Neural cell (in vitro differentiated cells): Measurements from ENCODE around the gene AP3B1. TPM values are rescaled to one million over a fixed set of nuclear protein-coding genes. Genes with fewer than 3 reads are reported as not detected.

Source experiments
- H2AFZ ChIP-seq: fragments of 200-600, 300-800 bp; sonication (generic), shearing (Covaris generic); 2 replicates; pipeline ENCODE4 v1.6.0; 2014; ENCODE audit warnings: low read depth, mild to moderate bottlenecking, antibody characterized with exemption, low read length, moderate library complexity
- H3F3A ChIP-seq: fragments of 200-600 bp; shearing (Covaris generic); 2 replicates; pipeline ENCODE4 v1.6.1; 2016; ENCODE audit warnings: mild to moderate bottlenecking, moderate library complexity, mixed read lengths, antibody characterized with exemption, low read length; ENCODE audit not compliant: insufficient read depth, poor library complexity, severe bottlenecking
- H3K27ac ChIP-seq: fragments of 200-600, 300-800 bp; sonication (generic), shearing (Covaris generic); 2 replicates; pipeline ENCODE4 v1.5.1; 2014; ENCODE audit warnings: mild to moderate bottlenecking, low read length, moderate library complexity
- H3K27me3 ChIP-seq: fragments of 300-800, 200-600 bp; sonication (generic), shearing (Covaris generic); 2 replicates; pipeline ENCODE4 v1.6.0; 2014; ENCODE audit warnings: mild to moderate bottlenecking, low read depth, low read length, moderate library complexity; ENCODE audit not compliant: insufficient read depth
- H3K36me3 ChIP-seq: fragments of 300-800, 200-600 bp; sonication (generic), shearing (Covaris generic); 2 replicates; pipeline ENCODE4 v1.5.1; 2014; ENCODE audit warnings: mild to moderate bottlenecking, antibody characterized with exemption, low read length, moderate library complexity; ENCODE audit not compliant: insufficient read depth
- H3K4me2 ChIP-seq: fragments of 300-800, 200-600 bp; sonication (generic), shearing (Covaris generic); 2 replicates; pipeline ENCODE4 v1.6.0; 2014; ENCODE audit warnings: mild to moderate bottlenecking, low read length
- H3K4me3 ChIP-seq: fragments of 300-800, 200-600 bp; sonication (generic), shearing (Covaris generic); 2 replicates; pipeline ENCODE4 v1.5.1; 2014; ENCODE audit warnings: mild to moderate bottlenecking, low read length, moderate library complexity
- H3K79me2 ChIP-seq: fragments of 200-600 bp; shearing (Covaris generic); replicated peaks from 2 replicates; pipeline ENCODE4 v1.6.0; 2014; ENCODE audit warnings: mild to moderate bottlenecking, low read length, moderate library complexity; ENCODE audit not compliant: insufficient read depth
- H3K9ac ChIP-seq: fragments of 300-800, 200-600 bp; sonication (generic), shearing (Covaris generic); 2 replicates; pipeline ENCODE4 v1.6.1; 2016; ENCODE audit warnings: mild to moderate bottlenecking, low read length, mixed read lengths
- H3K9me2 ChIP-seq: fragments of 200-600 bp; shearing (Covaris generic); 2 replicates; pipeline ENCODE4 v1.6.1; 2016; ENCODE audit warnings: mild to moderate bottlenecking, low read length, mixed read lengths; ENCODE audit not compliant: insufficient read depth
- H3K9me3 ChIP-seq: fragments of 200-600, 300-800 bp; sonication (generic), shearing (Covaris generic); 2 replicates; pipeline ENCODE4 v1.6.1; 2016; ENCODE audit warnings: mild to moderate bottlenecking, mixed run types, low read length, moderate library complexity, mixed read lengths
- H4K20me1 ChIP-seq: fragments of 200-600 bp; shearing (Covaris generic); 2 replicates; pipeline ENCODE4 v1.6.1; 2016; ENCODE audit warnings: mild to moderate bottlenecking, mixed run types; ENCODE audit not compliant: insufficient read depth
- EP300 ChIP-seq: fragments of 450-650 bp; conservative IDR thresholded peaks from 2 replicates; pipeline ENCODE4 v1.6.1; 2014; ENCODE audit warnings: antibody characterized with exemption, mild to moderate bottlenecking, moderate library complexity; ENCODE audit not compliant: poor library complexity, severe bottlenecking
- EZH2 ChIP-seq: fragments of 200-600, 300-800 bp; shearing (Covaris generic), sonication (generic); IDR thresholded peaks from 2 replicates; pipeline ENCODE4 v1.6.1; 2014; ENCODE audit warnings: antibody characterized with exemption, low read length, borderline replicate concordance, mild to moderate bottlenecking; ENCODE audit not compliant: insufficient read depth, poor library complexity, severe bottlenecking
- MXI1 ChIP-seq: fragments of 450-650 bp; conservative IDR thresholded peaks from 2 replicates; pipeline ENCODE4 v1.6.1; 2014; ENCODE audit warnings: antibody characterized with exemption, mild to moderate bottlenecking; ENCODE audit not compliant: poor library complexity, severe bottlenecking
- POLR2AphosphoS5 ChIP-seq: IDR thresholded peaks from 2 replicates; pipeline ENCODE4 v1.6.1; 2012
- RAD21 ChIP-seq: fragments of 450-650 bp; conservative IDR thresholded peaks from 2 replicates; pipeline ENCODE4 v1.6.1; 2014; ENCODE audit warnings: antibody characterized with exemption, mild to moderate bottlenecking, moderate library complexity
- SMC3 ChIP-seq: fragments of 450-650 bp; conservative IDR thresholded peaks from 2 replicates; pipeline ENCODE4 v1.6.1; 2014; ENCODE audit warnings: antibody characterized with exemption, mild to moderate bottlenecking, moderate library complexity; ENCODE audit not compliant: poor library complexity
- TAF1 ChIP-seq: IDR thresholded peaks from 2 replicates; pipeline ENCODE4 v1.6.1; 2012; ENCODE audit warnings: low read depth
- polyA plus RNA-seq: library from polyadenylated mRNA; depleted of rRNA; stranded (reverse); fragments of >200 nt; gene quantifications from 2 replicates; pipeline ENCODE4 v1.2.3, GENCODE V29; 2014
- TF ChIP-seq, protein P1 (sequence below): fragments of 450-650 bp; IDR thresholded peaks from 2 replicates; pipeline ENCODE4 v1.5.1; 2014; ENCODE audit warnings: antibody characterized with exemption, mild to moderate bottlenecking, moderate library complexity; ENCODE audit not compliant: poor library complexity, severe bottlenecking
- TF ChIP-seq, protein P2 (sequence below): IDR thresholded peaks from 2 replicates; pipeline ENCODE4 v1.6.1; 2012; ENCODE audit warnings: borderline replicate concordance

Gene AP3B1
- polyA plus RNA-seq, 1 donor from 2014 or later: 8.5 TPM

DNA sequence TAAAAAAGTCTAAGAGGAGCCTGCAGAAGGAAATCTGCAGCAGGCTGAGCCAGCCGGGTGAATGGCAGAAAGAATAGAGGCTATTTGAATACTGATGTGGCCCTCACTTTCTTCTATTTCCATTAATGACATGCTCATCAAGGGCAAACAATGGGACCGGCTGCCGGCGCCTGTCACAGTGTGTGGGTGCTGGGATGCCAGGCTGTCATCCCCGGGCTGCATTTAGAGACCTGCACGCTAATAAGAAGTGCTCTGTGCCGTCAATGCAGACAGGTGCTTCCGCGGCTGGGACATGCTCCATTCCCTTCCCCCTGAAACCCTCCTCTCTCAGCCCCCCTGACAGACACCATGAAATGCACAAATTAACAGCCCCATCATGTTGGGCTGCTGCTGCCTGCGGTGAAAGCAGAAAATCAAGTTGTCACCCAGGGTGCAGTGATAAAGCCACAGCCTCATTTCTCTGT lies 300.6 kb downstream of the AP3B1 start:
- no peaks in the 10 kb centered on the region for H3K36me3 ChIP-seq
- H3K9me3 ChIP-seq: no peaks in the 10 kb centered on the region
- no peaks in the 10 kb centered on the region for H4K20me1 ChIP-seq
- H3K4me3 ChIP-seq: peak overlapping the region; percentile 61
- TF ChIP-seq SMC3: no peak
- peak; percentile 54 for TF ChIP-seq POLR2AphosphoS5
- no peak for TF ChIP-seq TAF1
- peak; percentile 97 for TF ChIP-seq EP300
- TF ChIP-seq MXI1: peak; percentile 20
- TF ChIP-seq, protein P1, sequence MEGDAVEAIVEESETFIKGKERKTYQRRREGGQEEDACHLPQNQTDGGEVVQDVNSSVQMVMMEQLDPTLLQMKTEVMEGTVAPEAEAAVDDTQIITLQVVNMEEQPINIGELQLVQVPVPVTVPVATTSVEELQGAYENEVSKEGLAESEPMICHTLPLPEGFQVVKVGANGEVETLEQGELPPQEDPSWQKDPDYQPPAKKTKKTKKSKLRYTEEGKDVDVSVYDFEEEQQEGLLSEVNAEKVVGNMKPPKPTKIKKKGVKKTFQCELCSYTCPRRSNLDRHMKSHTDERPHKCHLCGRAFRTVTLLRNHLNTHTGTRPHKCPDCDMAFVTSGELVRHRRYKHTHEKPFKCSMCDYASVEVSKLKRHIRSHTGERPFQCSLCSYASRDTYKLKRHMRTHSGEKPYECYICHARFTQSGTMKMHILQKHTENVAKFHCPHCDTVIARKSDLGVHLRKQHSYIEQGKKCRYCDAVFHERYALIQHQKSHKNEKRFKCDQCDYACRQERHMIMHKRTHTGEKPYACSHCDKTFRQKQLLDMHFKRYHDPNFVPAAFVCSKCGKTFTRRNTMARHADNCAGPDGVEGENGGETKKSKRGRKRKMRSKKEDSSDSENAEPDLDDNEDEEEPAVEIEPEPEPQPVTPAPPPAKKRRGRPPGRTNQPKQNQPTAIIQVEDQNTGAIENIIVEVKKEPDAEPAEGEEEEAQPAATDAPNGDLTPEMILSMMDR: peak; percentile 19
- TF ChIP-seq, protein P2, sequence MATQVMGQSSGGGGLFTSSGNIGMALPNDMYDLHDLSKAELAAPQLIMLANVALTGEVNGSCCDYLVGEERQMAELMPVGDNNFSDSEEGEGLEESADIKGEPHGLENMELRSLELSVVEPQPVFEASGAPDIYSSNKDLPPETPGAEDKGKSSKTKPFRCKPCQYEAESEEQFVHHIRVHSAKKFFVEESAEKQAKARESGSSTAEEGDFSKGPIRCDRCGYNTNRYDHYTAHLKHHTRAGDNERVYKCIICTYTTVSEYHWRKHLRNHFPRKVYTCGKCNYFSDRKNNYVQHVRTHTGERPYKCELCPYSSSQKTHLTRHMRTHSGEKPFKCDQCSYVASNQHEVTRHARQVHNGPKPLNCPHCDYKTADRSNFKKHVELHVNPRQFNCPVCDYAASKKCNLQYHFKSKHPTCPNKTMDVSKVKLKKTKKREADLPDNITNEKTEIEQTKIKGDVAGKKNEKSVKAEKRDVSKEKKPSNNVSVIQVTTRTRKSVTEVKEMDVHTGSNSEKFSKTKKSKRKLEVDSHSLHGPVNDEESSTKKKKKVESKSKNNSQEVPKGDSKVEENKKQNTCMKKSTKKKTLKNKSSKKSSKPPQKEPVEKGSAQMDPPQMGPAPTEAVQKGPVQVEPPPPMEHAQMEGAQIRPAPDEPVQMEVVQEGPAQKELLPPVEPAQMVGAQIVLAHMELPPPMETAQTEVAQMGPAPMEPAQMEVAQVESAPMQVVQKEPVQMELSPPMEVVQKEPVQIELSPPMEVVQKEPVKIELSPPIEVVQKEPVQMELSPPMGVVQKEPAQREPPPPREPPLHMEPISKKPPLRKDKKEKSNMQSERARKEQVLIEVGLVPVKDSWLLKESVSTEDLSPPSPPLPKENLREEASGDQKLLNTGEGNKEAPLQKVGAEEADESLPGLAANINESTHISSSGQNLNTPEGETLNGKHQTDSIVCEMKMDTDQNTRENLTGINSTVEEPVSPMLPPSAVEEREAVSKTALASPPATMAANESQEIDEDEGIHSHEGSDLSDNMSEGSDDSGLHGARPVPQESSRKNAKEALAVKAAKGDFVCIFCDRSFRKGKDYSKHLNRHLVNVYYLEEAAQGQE: peak; percentile 51
- H3K27me3 ChIP-seq: no peaks in the 10 kb centered on the region
- H3F3A ChIP-seq: no peaks in the 10 kb centered on the region
- H2AFZ ChIP-seq: peak overlapping the region; percentile 10
- peak overlapping the region; percentile 72 for H3K4me2 ChIP-seq
- peak overlapping the region; percentile 46 for H3K27ac ChIP-seq
- H3K9me2 ChIP-seq: no peaks in the 10 kb centered on the region
- peak overlapping the region; percentile 41 for H3K9ac ChIP-seq
- H3K79me2 ChIP-seq: no peaks in the 10 kb centered on the region

DNA sequence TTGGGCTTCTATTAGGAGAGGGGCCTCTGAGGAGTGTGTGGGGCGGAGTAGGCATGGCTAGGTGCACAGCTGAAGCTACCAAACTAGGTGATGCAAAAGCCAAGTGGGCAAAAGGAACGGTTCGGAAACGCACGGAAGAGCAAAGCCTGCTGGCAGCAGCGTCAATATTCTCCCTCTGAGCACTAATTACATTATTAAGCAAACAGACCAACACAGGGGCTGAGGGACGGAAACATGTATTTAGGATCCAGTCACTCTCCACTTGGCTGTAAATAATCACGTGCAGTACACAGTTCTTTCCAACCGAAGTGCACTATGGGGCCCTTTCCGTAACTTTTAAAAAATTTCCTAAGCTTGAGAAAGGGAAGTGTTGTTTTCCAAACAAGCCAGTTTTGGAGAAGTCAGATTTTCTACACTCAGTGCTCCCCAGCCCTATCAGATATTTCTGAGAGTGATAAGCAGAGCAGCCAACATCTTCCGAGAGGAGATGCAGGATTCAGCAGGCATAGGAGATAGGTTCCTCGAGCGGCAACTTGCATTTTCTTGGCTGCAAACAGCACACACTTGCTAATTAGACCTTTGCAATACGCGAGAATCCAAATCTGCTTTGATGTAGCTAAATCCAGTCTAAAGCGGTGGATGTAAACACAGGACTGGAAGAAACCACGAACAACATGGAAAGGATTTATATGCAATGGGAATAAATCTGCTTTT lies 301.2 kb downstream of the AP3B1 start:
- Histone ChIP-seq H3K9ac (peak overlapping the region; percentile 41), H3K27me3 (no peaks in the 10 kb centered on the region), H3F3A (no peaks in the 10 kb centered on the region), H3K36me3 (no peaks in the 10 kb centered on the region), H3K4me3 (peak overlapping the region; percentile 61), H3K79me2 (no peaks in the 10 kb centered on the region), H4K20me1 (no peaks in the 10 kb centered on the region), H3K4me2 (peak overlapping the region; percentile 72), H3K9me3 (no peaks in the 10 kb centered on the region), H3K9me2 (no peaks in the 10 kb centered on the region), H2AFZ (peak overlapping the region; percentile 10), H3K27ac (peak overlapping the region; percentile 46)
- TF ChIP-seq, protein P1: no peak
- no peak for TF ChIP-seq SMC3
- no peak for TF ChIP-seq RAD21
- TF ChIP-seq MXI1: no peak
- no peak for TF ChIP-seq EZH2
- no peak for TF ChIP-seq EP300
